ENCODE data around the gene EFHC1.

GRCh38 chr6:52552278-52552643 lies 132.1 kb downstream of the EFHC1 start:
- TF ChIP-seq POLR2A (IDR thresholded peaks at IDR 0.05) (no peak), CTCF (IDR thresholded peaks at IDR 0.05) (no peak), POLR2AphosphoS5 (IDR thresholded peaks at IDR 0.05) (no peak), EP300 (IDR thresholded peaks at IDR 0.05) (no peak)
